ENCODE measurements around the gene NRF1.

GRCh38 chr7:129723679-129724078 is 112.2 kb downstream of the NRF1 start:
- TF ChIP-seq CTCF (IDR thresholded peaks at IDR 0.05) = no peak
- no peak for TF ChIP-seq POLR2A (IDR thresholded peaks at IDR 0.05)

Measured in ovary (tissue), 3 donors.